Measurements from ENCODE around the gene SSPN. TPM values are rescaled to one million over a fixed set of nuclear protein-coding genes. Genes with fewer than 3 reads are reported as not detected.

Gene SSPN
- total RNA-seq, 1 experiment from 2014 or later = 0.17 TPM

DNA sequence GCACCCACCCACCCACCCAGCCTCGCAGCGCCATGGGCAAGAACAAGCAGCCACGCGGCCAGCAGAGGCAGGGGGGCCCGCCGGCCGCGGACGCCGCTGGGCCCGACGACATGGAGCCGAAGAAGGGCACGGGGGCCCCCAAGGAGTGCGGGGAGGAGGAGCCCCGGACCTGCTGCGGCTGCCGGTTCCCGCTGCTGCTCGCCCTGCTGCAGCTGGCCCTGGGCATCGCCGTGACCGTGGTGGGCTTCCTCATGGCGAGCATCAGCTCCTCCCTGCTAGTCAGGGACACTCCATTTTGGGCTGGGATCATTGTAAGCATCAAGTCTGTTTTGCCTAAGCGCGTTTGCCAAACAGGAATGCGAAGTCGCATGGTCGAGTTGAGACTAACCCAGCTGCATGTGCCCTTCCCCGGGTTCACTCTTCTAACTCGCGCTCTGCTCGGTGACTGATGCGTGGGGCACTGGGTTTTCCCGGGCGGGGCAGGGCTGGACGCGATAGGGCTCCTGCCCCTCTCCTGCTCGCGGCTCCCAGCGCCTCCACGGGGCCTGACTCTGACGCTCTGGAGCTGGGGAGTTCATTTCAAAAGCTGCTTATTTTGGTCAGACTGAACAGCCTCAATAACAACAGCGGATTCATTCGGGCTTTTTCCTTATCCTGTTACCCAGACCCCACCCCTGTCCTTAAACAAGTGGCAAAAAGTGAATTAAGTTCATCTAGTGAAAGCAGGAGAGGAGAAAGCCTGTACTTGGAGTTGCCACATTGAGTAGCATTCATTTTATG is 458 bp downstream of the SSPN start:
- Histone ChIP-seq H3K9me3 (ENCODE audit: control insufficient read depth in 1 of 2, insufficient read depth in 1 of 2, low read depth in 1 of 2, low read length in 2 of 2) (no peaks in the 10 kb centered on the region), H3K36me3 (ENCODE audit: control insufficient read depth in 1 of 2, insufficient read depth in 2 of 2, low read length in 2 of 2) (no peaks in the 10 kb centered on the region), H3K27me3 (ENCODE audit: insufficient read depth, low read length) (no peaks in the 10 kb centered on the region; the same call in 1 of the 2 replicates), H3K4me3 (replicated peaks in 1 of 2; ENCODE audit: low read depth in 1 of 2, low read length in 2 of 2) (no peak overlapping the region), H4K20me1 (ENCODE audit: insufficient read depth) (no peaks in the 10 kb centered on the region), H3K9me2 (ENCODE audit: insufficient read depth) (no peaks in the 10 kb centered on the region), H3K4me1 (ENCODE audit: control insufficient read depth in 1 of 2, insufficient read depth in 2 of 2, low read length in 2 of 2) (no peaks in the 10 kb centered on the region), H2AFZ (ENCODE audit: low read depth, low read length, poor library complexity, severe bottlenecking) (no peak overlapping the region), H3K79me2 (ENCODE audit: insufficient read depth, low read length) (no peaks in the 10 kb centered on the region), H3K9ac (ENCODE audit: low read length) (no peak overlapping the region), H3K4me2 (ENCODE audit: low read length) (no peak overlapping the region), H3K27ac (ENCODE audit: low read depth, low read length) (no peak overlapping the region)
- TF ChIP-seq TCF7L2 (IDR thresholded peaks at IDR 0.05; ENCODE audit: borderline replicate concordance, extremely low read depth, insufficient read depth, insufficient read length) = no peak
- TF ChIP-seq RAD21 (IDR thresholded peaks at IDR 0.05; ENCODE audit: low read depth) = no peak
- no peak for TF ChIP-seq POLR2A (IDR thresholded peaks at IDR 0.05; ENCODE audit: borderline replicate concordance, extremely low read depth, insufficient read depth, insufficient read length)
- no peak for TF ChIP-seq POLR2AphosphoS5 (IDR thresholded peaks at IDR 0.05; ENCODE audit: low read depth, low read length)
- ChIA-PET CTCF (no interaction called here), POLR2A (no interaction called here), RAD21 (ENCODE audit: low non-redundant PET in 1 of 2, low total read pairs in 2 of 2, uncharacterized antibody in 2 of 2, unreplicated experiment in 2 of 2) (no interaction called here)
- intact Hi-C loops (cut with micrococcal nuclease) = no loop called here
- no peak for DNase-seq (ENCODE audit: low read depth, low spot score)
- no peak for ATAC-seq
- BruUV-seq (replicated peaks) = no TSS peak

- no peak for DNase-seq (ENCODE audit: low read depth, low spot score)
- intact Hi-C loops (cut with micrococcal nuclease) = no loop called here
- Histone ChIP-seq H3K9me2 (ENCODE audit: insufficient read depth) (no peaks in the 10 kb centered on the region), H3K36me3 (ENCODE audit: control insufficient read depth in 1 of 2, insufficient read depth in 2 of 2, low read length in 2 of 2) (no peaks in the 10 kb centered on the region), H3K9ac (ENCODE audit: low read length) (no peak overlapping the region), H3K4me2 (ENCODE audit: low read length) (no peak overlapping the region), H3K79me2 (ENCODE audit: insufficient read depth, low read length) (no peaks in the 10 kb centered on the region), H3K27ac (ENCODE audit: low read depth, low read length) (no peak overlapping the region), H4K20me1 (ENCODE audit: insufficient read depth) (no peaks in the 10 kb centered on the region), H3K4me1 (ENCODE audit: control insufficient read depth in 1 of 2, insufficient read depth in 2 of 2, low read length in 2 of 2) (no peaks in the 10 kb centered on the region), H3K4me3 (replicated peaks in 1 of 2; ENCODE audit: low read depth in 1 of 2, low read length in 2 of 2) (no peak overlapping the region), H3K27me3 (ENCODE audit: insufficient read depth, low read length) (no peaks in the 10 kb centered on the region; the same call in 1 of the 2 replicates), H3K9me3 (ENCODE audit: control insufficient read depth in 1 of 2, insufficient read depth in 1 of 2, low read depth in 1 of 2, low read length in 2 of 2) (no peaks in the 10 kb centered on the region), H2AFZ (ENCODE audit: low read depth, low read length, poor library complexity, severe bottlenecking) (no peak overlapping the region)
- ATAC-seq = no peak
- RAD21 ChIA-PET (ENCODE audit: low non-redundant PET in 1 of 2, low total read pairs in 2 of 2, uncharacterized antibody in 2 of 2, unreplicated experiment in 2 of 2) = no interaction called here
- no TSS peak for BruUV-seq (replicated peaks)
- POLR2A ChIA-PET = no interaction called here
- CTCF ChIA-PET = no interaction called here
- TF ChIP-seq ZFX (IDR thresholded peaks at IDR 0.05) = no peak
- TF ChIP-seq ATF3 (IDR thresholded peaks at IDR 0.05) = no peak
- no peak for TF ChIP-seq EZH2 (IDR thresholded peaks at IDR 0.05)
- TF ChIP-seq EZH2phosphoT487 (IDR thresholded peaks at IDR 0.05; ENCODE audit: borderline replicate concordance) = no peak
- TF ChIP-seq, protein P1, sequence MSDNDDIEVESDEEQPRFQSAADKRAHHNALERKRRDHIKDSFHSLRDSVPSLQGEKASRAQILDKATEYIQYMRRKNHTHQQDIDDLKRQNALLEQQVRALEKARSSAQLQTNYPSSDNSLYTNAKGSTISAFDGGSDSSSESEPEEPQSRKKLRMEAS (IDR thresholded peaks at IDR 0.05) = no peak
- no peak for TF ChIP-seq ZNF274 (IDR thresholded peaks at IDR 0.05; ENCODE audit: low read depth, low read length)
- TF ChIP-seq EGR1 (IDR thresholded peaks at IDR 0.05; ENCODE audit: low read depth) = no peak
- TF ChIP-seq CBX3 (IDR thresholded peaks at IDR 0.05; ENCODE audit: low read depth) = no peak
- TF ChIP-seq SP1 (IDR thresholded peaks at IDR 0.05; ENCODE audit: low read depth) = no peak
- no peak for TF ChIP-seq FOSL1 (IDR thresholded peaks at IDR 0.05; ENCODE audit: low read depth)
- TF ChIP-seq TCF7L2 (IDR thresholded peaks at IDR 0.05; ENCODE audit: borderline replicate concordance, extremely low read depth, insufficient read depth, insufficient read length) = no peak
- no peak for TF ChIP-seq POLR2AphosphoS5 (IDR thresholded peaks at IDR 0.05; ENCODE audit: low read depth, low read length)
- TF ChIP-seq RAD21 (IDR thresholded peaks at IDR 0.05; ENCODE audit: low read depth) = no peak
- TF ChIP-seq CTCF (IDR thresholded peaks at IDR 0.05 in 2 of 3, conservative IDR thresholded peaks at IDR 0.05 in 1 of 3; ENCODE audit: borderline replicate concordance in 1 of 3, insufficient read depth in 1 of 3, low read depth in 2 of 3, low read length in 2 of 3) = no peak
- TF ChIP-seq, protein P2, sequence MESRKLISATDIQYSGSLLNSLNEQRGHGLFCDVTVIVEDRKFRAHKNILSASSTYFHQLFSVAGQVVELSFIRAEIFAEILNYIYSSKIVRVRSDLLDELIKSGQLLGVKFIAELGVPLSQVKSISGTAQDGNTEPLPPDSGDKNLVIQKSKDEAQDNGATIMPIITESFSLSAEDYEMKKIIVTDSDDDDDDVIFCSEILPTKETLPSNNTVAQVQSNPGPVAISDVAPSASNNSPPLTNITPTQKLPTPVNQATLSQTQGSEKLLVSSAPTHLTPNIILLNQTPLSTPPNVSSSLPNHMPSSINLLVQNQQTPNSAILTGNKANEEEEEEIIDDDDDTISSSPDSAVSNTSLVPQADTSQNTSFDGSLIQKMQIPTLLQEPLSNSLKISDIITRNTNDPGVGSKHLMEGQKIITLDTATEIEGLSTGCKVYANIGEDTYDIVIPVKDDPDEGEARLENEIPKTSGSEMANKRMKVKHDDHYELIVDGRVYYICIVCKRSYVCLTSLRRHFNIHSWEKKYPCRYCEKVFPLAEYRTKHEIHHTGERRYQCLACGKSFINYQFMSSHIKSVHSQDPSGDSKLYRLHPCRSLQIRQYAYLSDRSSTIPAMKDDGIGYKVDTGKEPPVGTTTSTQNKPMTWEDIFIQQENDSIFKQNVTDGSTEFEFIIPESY (IDR thresholded peaks at IDR 0.05; ENCODE audit: extremely low read depth, insufficient replicate concordance, low read length) = no peak
- TF ChIP-seq JUND (IDR thresholded peaks at IDR 0.05) = no peak
These were observed 996 bp downstream of the SSPN start for GRCh38 chr12:26196421-26196716.

All from HCT116 (cell line).